Activated T-cell treated with anti-CD3 and anti-CD28 coated beads, Interleukin-2, amount 50 U/mL, for 4 hours (primary cell): Measurements from ENCODE around the gene FGF10. TPM values are rescaled to one million over a fixed set of nuclear protein-coding genes. Genes with fewer than 3 reads are reported as not detected.

Experiments used
- ATAC-seq, 2 donors: fragments of 200-7000 bp; cut with Tn5 transposase; one replicate each; pipeline ENCODE4 v1.10.0; 2021
- DNase-seq: peaks from one replicate; pipeline ENCODE4 v3.0.0-alpha.2; 2020
- H3K27me3 Mint-ChIP-seq: one replicate; pipeline ENCODE4 v1.8.0; 2021; ENCODE audit warnings: low read depth, mixed read lengths
- H3K36me3 Mint-ChIP-seq: one replicate; pipeline ENCODE4 v1.8.0; 2022; ENCODE audit warnings: mixed read lengths; ENCODE audit not compliant: insufficient read depth
- H3K4me1 Mint-ChIP-seq: one replicate; pipeline ENCODE4 v1.8.0; 2021; ENCODE audit warnings: low read depth, mixed read lengths
- H3K4me3 Mint-ChIP-seq: one replicate; pipeline ENCODE4 v1.8.0; 2021; ENCODE audit warnings: mild to moderate bottlenecking, moderate library complexity, mixed read lengths
- H3K9me3 Mint-ChIP-seq: one replicate; pipeline ENCODE4 v1.8.0; 2021; ENCODE audit warnings: mixed read lengths
- total RNA-seq, 3 donors: library from RNA; stranded (reverse); gene quantifications; one replicate each; pipeline ENCODE4 v1.2.1, GENCODE V29; 2021

FGF10 gene
- total RNA-seq, 3 donors from 2014 or later, result not detected

- H3K4me1 Mint-ChIP-seq, result no peaks in the 10 kb centered on the region
- no peak for DNase-seq
- no peak for ATAC-seq
Measured at GRCh38 chr5:44257653-44258365, 131.4 kb downstream of the FGF10 start.

GRCh38 chr5:44257221-44257620 lies 132.0 kb downstream of the FGF10 start:
- no peaks in the 10 kb centered on the region for H3K4me1 Mint-ChIP-seq
- no peaks in the 10 kb centered on the region for H3K36me3 Mint-ChIP-seq
- no peak overlapping the region for H3K4me3 Mint-ChIP-seq
- DNase-seq (no peak), ATAC-seq (no peak)
- H3K27me3 Mint-ChIP-seq, result no peaks in the 10 kb centered on the region
- no peaks in the 10 kb centered on the region for H3K9me3 Mint-ChIP-seq

More at GRCh38 chr5:44257653-44258365, 131.4 kb downstream of the FGF10 start:
- Mint-ChIP-seq H3K36me3 (no peaks in the 10 kb centered on the region), H3K4me3 (no peak overlapping the region), H3K27me3 (no peaks in the 10 kb centered on the region), H3K9me3 (peaks cover 3% of the 10 kb centered on the region)
